DOHH2 (cell line): Measurements from ENCODE around the gene LY6G5B.

Experiments
- EZH2phosphoT487 ChIP-seq: fragments of 200-600 bp; sonication (generic); IDR thresholded peaks from 2 replicates; pipeline ENCODE4 v1.6.1; 2017; ENCODE audit warnings: borderline replicate concordance, mild to moderate bottlenecking, antibody characterized with exemption, low read length, moderate library complexity, mixed read lengths
- TF ChIP-seq, protein P1 (sequence below): fragments of 200-600 bp; sonication (generic); IDR thresholded peaks from one replicate; pipeline ENCODE4 v1.5.1; 2014; ENCODE audit warnings: antibody characterized with exemption, mild to moderate bottlenecking, low read depth, low read length; ENCODE audit not compliant: poor library complexity, severe bottlenecking

DNA sequence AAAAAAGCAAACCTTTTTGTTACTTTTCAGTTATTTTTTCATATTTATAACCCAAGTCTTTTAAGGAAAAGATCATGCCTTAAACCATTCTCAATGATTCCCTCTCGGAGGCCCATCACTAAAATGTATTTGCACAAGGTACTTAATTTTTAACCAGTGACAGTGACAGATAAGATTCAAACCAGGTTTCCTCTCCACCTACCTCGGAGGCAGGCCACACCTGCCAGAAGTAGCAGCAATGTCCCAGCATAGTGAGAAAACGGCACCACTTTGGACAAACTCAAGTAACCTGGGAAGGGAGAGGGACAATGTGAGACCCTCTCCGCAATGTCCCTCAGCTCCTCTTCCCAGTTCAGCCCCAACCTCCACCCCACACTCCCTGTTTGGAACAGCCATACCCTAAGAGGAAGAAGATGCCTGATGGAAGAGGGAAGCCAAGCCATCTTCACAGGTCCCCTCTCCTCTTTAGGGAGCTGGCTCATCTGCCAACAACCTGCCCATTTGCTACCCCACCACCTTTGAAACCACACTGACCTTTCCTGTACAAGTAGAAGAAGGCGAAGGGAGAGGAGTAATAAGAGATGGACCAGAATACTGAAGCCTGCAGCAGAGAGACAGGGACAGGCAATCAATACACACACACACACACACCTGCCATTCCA lies 31.1 kb downstream of the LY6G5B start:
- TF ChIP-seq, protein P1, sequence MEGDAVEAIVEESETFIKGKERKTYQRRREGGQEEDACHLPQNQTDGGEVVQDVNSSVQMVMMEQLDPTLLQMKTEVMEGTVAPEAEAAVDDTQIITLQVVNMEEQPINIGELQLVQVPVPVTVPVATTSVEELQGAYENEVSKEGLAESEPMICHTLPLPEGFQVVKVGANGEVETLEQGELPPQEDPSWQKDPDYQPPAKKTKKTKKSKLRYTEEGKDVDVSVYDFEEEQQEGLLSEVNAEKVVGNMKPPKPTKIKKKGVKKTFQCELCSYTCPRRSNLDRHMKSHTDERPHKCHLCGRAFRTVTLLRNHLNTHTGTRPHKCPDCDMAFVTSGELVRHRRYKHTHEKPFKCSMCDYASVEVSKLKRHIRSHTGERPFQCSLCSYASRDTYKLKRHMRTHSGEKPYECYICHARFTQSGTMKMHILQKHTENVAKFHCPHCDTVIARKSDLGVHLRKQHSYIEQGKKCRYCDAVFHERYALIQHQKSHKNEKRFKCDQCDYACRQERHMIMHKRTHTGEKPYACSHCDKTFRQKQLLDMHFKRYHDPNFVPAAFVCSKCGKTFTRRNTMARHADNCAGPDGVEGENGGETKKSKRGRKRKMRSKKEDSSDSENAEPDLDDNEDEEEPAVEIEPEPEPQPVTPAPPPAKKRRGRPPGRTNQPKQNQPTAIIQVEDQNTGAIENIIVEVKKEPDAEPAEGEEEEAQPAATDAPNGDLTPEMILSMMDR = no peak
- TF ChIP-seq EZH2phosphoT487 = no peak
